Breast epithelium (tissue), 4 donors: Measurements from ENCODE around the gene ETV3L. TPM values are rescaled to one million over a fixed set of nuclear protein-coding genes. Genes with fewer than 3 reads are reported as not detected.

ENCODE experiments used
- DNase-seq, 2 donors: peaks; one replicate each; pipeline ENCODE4 v3.0.0-alpha.2; 2019; ENCODE audit warnings: low spot score in 2 of 2
- H3K27ac ChIP-seq, 2 donors: fragments of 200-600 bp; sonication (generic) in 1 of 2; one replicate each; pipeline ENCODE4 v1.5.1; 2016 to 2019; ENCODE audit warnings: mild to moderate bottlenecking in 1 of 2
- H3K27me3 ChIP-seq, 2 donors: fragments of 200-600 bp; sonication (generic) in 1 of 2; one replicate each; pipeline versions ENCODE4 v1.5.1 to v1.6.0; 2017 to 2019; ENCODE audit warnings: control low read depth in 1 of 2, mild to moderate bottlenecking in 1 of 2
- H3K36me3 ChIP-seq: fragments of 200-600 bp; one replicate; pipeline ENCODE4 v1.5.1; 2019
- H3K4me1 ChIP-seq, 2 donors: fragments of 200-600 bp; sonication (generic); one replicate each; pipeline ENCODE4 v1.5.1; 2016 to 2019; ENCODE audit warnings: control low read depth in 1 of 2
- H3K4me3 ChIP-seq, 3 donors: fragments of 200-600 bp; sonication (generic); 1 replicate in 2 of 3; 2 replicates in 1 of 3; pipeline ENCODE4 v1.5.1; 2016 to 2019; ENCODE audit warnings: mild to moderate bottlenecking in 3 of 3, moderate library complexity in 2 of 3
- H3K9me3 ChIP-seq, 2 donors: fragments of 200-600 bp; sonication (generic) in 1 of 2; one replicate each; pipeline ENCODE4 v1.5.1; 2016 to 2019; ENCODE audit warnings: control low read depth in 1 of 2
- CTCF ChIP-seq, 3 donors: fragments of 450-650 bp; IDR thresholded peaks; one replicate each; pipeline ENCODE4 v1.5.1; 2016 to 2017; ENCODE audit warnings: antibody characterized with exemption in 3 of 3, mild to moderate bottlenecking in 3 of 3, moderate library complexity in 3 of 3
- POLR2A ChIP-seq: fragments of 450-650 bp; IDR thresholded peaks from one replicate; pipeline ENCODE4 v1.6.1; 2016; ENCODE audit warnings: antibody characterized with exemption, mild to moderate bottlenecking, moderate library complexity
- POLR2AphosphoS5 ChIP-seq, 3 donors: sonication (generic); formaldehyde crosslinking; IDR thresholded peaks; one replicate each; pipeline ENCODE4 v1.6.1; 2017; ENCODE audit warnings: antibody characterized with exemption in 3 of 3
- intact Hi-C: fragments of 100-400 bp; cut with DNase I; formaldehyde crosslinking; loops from one replicate; pipeline ENCODE4 v1.15.1; 2023; ENCODE audit warnings: low total_unique reads
- total RNA-seq, 3 donors: library from RNA; depleted of rRNA; stranded (reverse); fragments of >200 nt; gene quantifications; one replicate each; pipeline ENCODE4 v1.1.0, GENCODE V29; 2016

The ETV3L gene
- total RNA-seq, 3 donors from 2014 or later: not detected

GRCh38 chr1:157119008-157119407 is 19.4 kb upstream of the ETV3L start:
- TF ChIP-seq POLR2A (no peak), POLR2AphosphoS5 (IDR thresholded peaks at IDR 0.05) (no peak), CTCF (IDR thresholded peaks at IDR 0.05) (no peak)
- no peak overlapping the region for H3K4me3 ChIP-seq
- H3K9me3 ChIP-seq: no peaks in the 10 kb centered on the region
- H3K36me3 ChIP-seq: peaks cover 7% of the 10 kb centered on the region
- DNase-seq: peak in 1 of 2 donors; percentile 39
- intact Hi-C loops: no loop called here
- no peak overlapping the region for H3K27ac ChIP-seq
- no peaks in the 10 kb centered on the region for H3K4me1 ChIP-seq
- no peaks in the 10 kb centered on the region for H3K27me3 ChIP-seq

- Histone ChIP-seq H3K27ac (no peak overlapping the region), H3K36me3 (peaks cover under 1% of the 10 kb centered on the region), H3K4me3 (no peak overlapping the region), H3K9me3 (no peaks in the 10 kb centered on the region), H3K27me3 (no peaks in the 10 kb centered on the region), H3K4me1 (no peaks in the 10 kb centered on the region)
- intact Hi-C loops: no loop called here
- DNase-seq: no peak
- TF ChIP-seq POLR2A (no peak), CTCF (IDR thresholded peaks at IDR 0.05) (no peak)
These were observed 18.0 kb upstream of the ETV3L start for GRCh38 chr1:157117527-157118057.

- TF ChIP-seq POLR2AphosphoS5 (IDR thresholded peaks at IDR 0.05): no peak
- no peak for TF ChIP-seq POLR2A
- Histone ChIP-seq H3K36me3 (no peaks in the 10 kb centered on the region), H3K27me3 (no peaks in the 10 kb centered on the region), H3K4me3 (no peak overlapping the region), H3K4me1 (no peaks in the 10 kb centered on the region), H3K27ac (no peak overlapping the region), H3K9me3 (no peaks in the 10 kb centered on the region)
- intact Hi-C loops: no loop called here
- no peak for DNase-seq
These were observed 17.1 kb upstream of the ETV3L start for GRCh38 chr1:157116737-157117103.

- intact Hi-C loops: no loop called here
- no peak for DNase-seq
- Histone ChIP-seq H3K27me3 (no peaks in the 10 kb centered on the region), H3K36me3 (no peaks in the 10 kb centered on the region), H3K27ac (no peak overlapping the region), H3K4me3 (no peak overlapping the region), H3K9me3 (no peaks in the 10 kb centered on the region), H3K4me1 (no peaks in the 10 kb centered on the region)
- TF ChIP-seq CTCF (IDR thresholded peaks at IDR 0.05) (no peak), POLR2A (no peak), POLR2AphosphoS5 (IDR thresholded peaks at IDR 0.05) (no peak)
These were observed 16.5 kb upstream of the ETV3L start for GRCh38 chr1:157115851-157116736.

- intact Hi-C loops: no loop called here
- peak in 1 of 2 donors; percentile 25 for DNase-seq
- Histone ChIP-seq H3K4me1 (no peaks in the 10 kb centered on the region), H3K27ac (no peak overlapping the region), H3K36me3 (no peaks in the 10 kb centered on the region), H3K4me3 (no peak overlapping the region), H3K9me3 (no peaks in the 10 kb centered on the region), H3K27me3 (no peaks in the 10 kb centered on the region)
- TF ChIP-seq POLR2AphosphoS5 (IDR thresholded peaks at IDR 0.05) (no peak), CTCF (IDR thresholded peaks at IDR 0.05) (no peak), POLR2A (no peak)
These were observed 15.8 kb upstream of the ETV3L start for GRCh38 chr1:157115429-157115838.
